ENCODE measurements around the gene RAMAC. TPM values are rescaled to one million over a fixed set of nuclear protein-coding genes. Genes with fewer than 3 reads are reported as not detected.
"Not testable (repeated sequence)": the region's sequence is repeated elsewhere in the genome, so short reads cannot be mapped to it uniquely, and the experiment has no call there.

The RAMAC gene
- total RNA-seq, 1 donor from 2014 or later, result 23.9 TPM

- no peaks in the 10 kb centered on the region for H3K9me3 Mint-ChIP-seq
- H3K27ac Mint-ChIP-seq, result no peak overlapping the region
- intact Hi-C loops (cut with micrococcal nuclease), result no loop called here
- H3K27me3 Mint-ChIP-seq, result peaks cover 7% of the 10 kb centered on the region
- peaks cover 3% of the 10 kb centered on the region for H3K36me3 Mint-ChIP-seq (ENCODE audit: low read depth)
- H3K4me1 Mint-ChIP-seq, result peaks cover 3% of the 10 kb centered on the region
- no peak overlapping the region for H3K4me3 Mint-ChIP-seq
- DNase-seq, result no peak
Measured at GRCh38 chr15:82977076-82977475, 8.9 kb upstream of the RAMAC start.

GRCh38 chr15:82978438-82978837, 7.6 kb upstream of the RAMAC start:
- DNase-seq, result no peak
- no peak overlapping the region for H3K4me3 Mint-ChIP-seq
- no peak overlapping the region for H3K27ac Mint-ChIP-seq
- no peaks in the 10 kb centered on the region for H3K9me3 Mint-ChIP-seq
- H3K4me1 Mint-ChIP-seq, result peaks cover 4% of the 10 kb centered on the region
- H3K27me3 Mint-ChIP-seq, result peaks cover 7% of the 10 kb centered on the region
- peaks cover 3% of the 10 kb centered on the region for H3K36me3 Mint-ChIP-seq (ENCODE audit: low read depth)
- intact Hi-C loops (cut with micrococcal nuclease), result no loop called here

GRCh38 chr15:82979726-82980125, 6.3 kb upstream of the RAMAC start:
- no peak for DNase-seq
- H3K27ac Mint-ChIP-seq, result no peak overlapping the region
- peaks cover 6% of the 10 kb centered on the region for H3K4me1 Mint-ChIP-seq
- no peaks in the 10 kb centered on the region for H3K9me3 Mint-ChIP-seq
- no peak overlapping the region for H3K4me3 Mint-ChIP-seq
- intact Hi-C loops (cut with micrococcal nuclease), result no loop called here
- peaks cover 7% of the 10 kb centered on the region for H3K27me3 Mint-ChIP-seq
- peaks cover 3% of the 10 kb centered on the region for H3K36me3 Mint-ChIP-seq (ENCODE audit: low read depth)

GRCh38 chr15:82980981-82981380, 5.0 kb upstream of the RAMAC start:
- H3K27ac Mint-ChIP-seq, result no peak overlapping the region
- DNase-seq, result no peak
- intact Hi-C loops (cut with micrococcal nuclease), result no loop called here
- H3K4me3 Mint-ChIP-seq, result no peak overlapping the region
- no peaks in the 10 kb centered on the region for H3K27me3 Mint-ChIP-seq
- H3K4me1 Mint-ChIP-seq, result peaks cover 16% of the 10 kb centered on the region
- H3K36me3 Mint-ChIP-seq (ENCODE audit: low read depth), result peaks cover 3% of the 10 kb centered on the region
- H3K9me3 Mint-ChIP-seq, result no peaks in the 10 kb centered on the region

- peak overlapping the region; percentile 95 for H3K27ac Mint-ChIP-seq
- no peaks in the 10 kb centered on the region for H3K27me3 Mint-ChIP-seq
- H3K4me3 Mint-ChIP-seq, result peak overlapping the region; percentile 97
- no peak for DNase-seq
- intact Hi-C loops (cut with micrococcal nuclease), result loop anchor here (1.0 to 5.0 kb wide), 6 partner anchors 14 to 444 kb away; partner anchors contain the start of genes HOMER2 and RPS17
- H3K4me1 Mint-ChIP-seq, result peaks cover 27% of the 10 kb centered on the region
- H3K36me3 Mint-ChIP-seq (ENCODE audit: low read depth), result peaks cover 27% of the 10 kb centered on the region
- H3K9me3 Mint-ChIP-seq, result no peaks in the 10 kb centered on the region
Measured at GRCh38 chr15:82986442-82986780, 401 bp downstream of the RAMAC start.

- Mint-ChIP-seq H3K9me3 (no peaks in the 10 kb centered on the region), H3K36me3 (ENCODE audit: low read depth) (peaks cover 23% of the 10 kb centered on the region), H3K27ac (no peak overlapping the region), H3K4me3 (no peak overlapping the region), H3K27me3 (no peaks in the 10 kb centered on the region), H3K4me1 (peaks cover 5% of the 10 kb centered on the region)
- intact Hi-C loops (cut with micrococcal nuclease), result no loop called here
- no peak for DNase-seq
Measured at GRCh38 chr15:82992436-82992998, 6.5 kb downstream of the RAMAC start.

- no peak for DNase-seq
- Mint-ChIP-seq H3K4me1 (peaks cover 4% of the 10 kb centered on the region), H3K36me3 (ENCODE audit: low read depth) (peaks cover 19% of the 10 kb centered on the region), H3K27me3 (no peaks in the 10 kb centered on the region), H3K4me3 (no peak overlapping the region), H3K9me3 (no peaks in the 10 kb centered on the region), H3K27ac (no peak overlapping the region)
- intact Hi-C loops (cut with micrococcal nuclease), result no loop called here
Measured at GRCh38 chr15:82993144-82993543, 7.1 kb downstream of the RAMAC start.

GRCh38 chr15:82995076-82995475, 9.1 kb downstream of the RAMAC start:
- Mint-ChIP-seq H3K4me3 (no peak overlapping the region), H3K9me3 (no peaks in the 10 kb centered on the region), H3K4me1 (peaks cover 5% of the 10 kb centered on the region), H3K36me3 (ENCODE audit: low read depth) (peaks cover 7% of the 10 kb centered on the region), H3K27me3 (no peaks in the 10 kb centered on the region), H3K27ac (no peak overlapping the region)
- intact Hi-C loops (cut with micrococcal nuclease), result no loop called here
- no peak for DNase-seq

- H3K36me3 Mint-ChIP-seq (ENCODE audit: low read depth), result peaks cover 3% of the 10 kb centered on the region
- DNase-seq, result no peak
- intact Hi-C loops (cut with micrococcal nuclease), result no loop called here
Measured at GRCh38 chr15:82995938-82996337, 9.9 kb downstream of the RAMAC start.

GRCh38 chr15:82999426-82999825, 13.4 kb downstream of the RAMAC start:
- peaks cover 6% of the 10 kb centered on the region for H3K4me1 Mint-ChIP-seq
- no peaks in the 10 kb centered on the region for H3K36me3 Mint-ChIP-seq (ENCODE audit: low read depth)
- no peaks in the 10 kb centered on the region for H3K27me3 Mint-ChIP-seq
- intact Hi-C loops (cut with micrococcal nuclease), result no loop called here
- H3K4me3 Mint-ChIP-seq, result no peak overlapping the region
- no peak for DNase-seq
- H3K27ac Mint-ChIP-seq, result no peak overlapping the region
- no peaks in the 10 kb centered on the region for H3K9me3 Mint-ChIP-seq

More at GRCh38 chr15:82995938-82996337, 9.9 kb downstream of the RAMAC start:
- Mint-ChIP-seq H3K27me3 (no peaks in the 10 kb centered on the region), H3K4me1 (peaks cover 6% of the 10 kb centered on the region), H3K27ac (no peak overlapping the region), H3K4me3 (no peak overlapping the region), H3K9me3 (no peaks in the 10 kb centered on the region)

GRCh38 chr15:82999905-83000671, 14.1 kb downstream of the RAMAC start:
- Mint-ChIP-seq H3K4me1 (peaks cover 6% of the 10 kb centered on the region), H3K4me3 (peak overlapping the region; percentile 73), H3K27me3 (no peaks in the 10 kb centered on the region), H3K27ac (no peak overlapping the region), H3K9me3 (no peaks in the 10 kb centered on the region), H3K36me3 (ENCODE audit: low read depth) (no peaks in the 10 kb centered on the region)
- intact Hi-C loops (cut with micrococcal nuclease), result loop anchor here (1.0 to 5.0 kb wide), 4 partner anchors 13 to 468 kb away; partner anchors contain the start of gene RAMAC
- DNase-seq, result peak; percentile 84

GRCh38 chr15:83000672-83001031, 14.6 kb downstream of the RAMAC start:
- H3K4me3 Mint-ChIP-seq; H3K9me3 Mint-ChIP-seq; H3K27ac Mint-ChIP-seq; DNase-seq; H3K27me3 Mint-ChIP-seq; H3K36me3 Mint-ChIP-seq (ENCODE audit: low read depth); H3K4me1 Mint-ChIP-seq: not testable (repeated sequence)
- intact Hi-C loops (cut with micrococcal nuclease), result loop anchor here (1.0 to 5.0 kb wide), 4 partner anchors 14 to 468 kb away; partner anchors contain the start of gene RAMAC

- Mint-ChIP-seq H3K27ac (peak overlapping the region; percentile 94), H3K27me3 (no peaks in the 10 kb centered on the region), H3K4me3 (peak overlapping the region; percentile 89), H3K4me1 (peaks cover 40% of the 10 kb centered on the region), H3K36me3 (ENCODE audit: low read depth) (peaks cover 37% of the 10 kb centered on the region), H3K9me3 (no peaks in the 10 kb centered on the region)
- peak; percentile 94 for DNase-seq
- intact Hi-C loops (cut with micrococcal nuclease), result loop anchor here (1.0 to 5.0 kb wide), 9 partner anchors 56 to 548 kb away; partner anchors contain the start of genes BTBD1, HDGFL3 and TM6SF1
Measured at GRCh38 chr15:83010709-83011270, 24.8 kb downstream of the RAMAC start.

All from activated CD4-positive, alpha-beta T cell treated with anti-CD3 and anti-CD28 coated beads, Interleukin-2, amount 10 ng/mL, durations not matched to agents 24 days and 14 days (primary cell).